ENCODE measurements around the gene ROR2. TPM values are rescaled to one million over a fixed set of nuclear protein-coding genes. Genes with fewer than 3 reads are reported as not detected.
"Not testable (repeated sequence)": the region's sequence is repeated elsewhere in the genome, so short reads cannot be mapped to it uniquely, and the experiment has no call there.

ROR2 gene
- total RNA-seq, 1 experiment from 2014 or later, result not detected

GRCh38 chr9:91625331-91625730 is 324.7 kb downstream of the ROR2 start:
- Mint-ChIP-seq H3K27ac (ENCODE audit: unreplicated experiment) (no peak overlapping the region), H3K9me3 (ENCODE audit: low read depth, unreplicated experiment) (peaks cover 8% of the 10 kb centered on the region), H3K4me1 (ENCODE audit: low read depth, unreplicated experiment) (no peaks in the 10 kb centered on the region), H3K4me3 (ENCODE audit: low read depth, unreplicated experiment) (no peak overlapping the region), H3K27me3 (ENCODE audit: unreplicated experiment) (peaks cover 13% of the 10 kb centered on the region), H3K36me3 (ENCODE audit: insufficient read depth, unreplicated experiment) (no peaks in the 10 kb centered on the region)
- TF ChIP-seq, protein P1, sequence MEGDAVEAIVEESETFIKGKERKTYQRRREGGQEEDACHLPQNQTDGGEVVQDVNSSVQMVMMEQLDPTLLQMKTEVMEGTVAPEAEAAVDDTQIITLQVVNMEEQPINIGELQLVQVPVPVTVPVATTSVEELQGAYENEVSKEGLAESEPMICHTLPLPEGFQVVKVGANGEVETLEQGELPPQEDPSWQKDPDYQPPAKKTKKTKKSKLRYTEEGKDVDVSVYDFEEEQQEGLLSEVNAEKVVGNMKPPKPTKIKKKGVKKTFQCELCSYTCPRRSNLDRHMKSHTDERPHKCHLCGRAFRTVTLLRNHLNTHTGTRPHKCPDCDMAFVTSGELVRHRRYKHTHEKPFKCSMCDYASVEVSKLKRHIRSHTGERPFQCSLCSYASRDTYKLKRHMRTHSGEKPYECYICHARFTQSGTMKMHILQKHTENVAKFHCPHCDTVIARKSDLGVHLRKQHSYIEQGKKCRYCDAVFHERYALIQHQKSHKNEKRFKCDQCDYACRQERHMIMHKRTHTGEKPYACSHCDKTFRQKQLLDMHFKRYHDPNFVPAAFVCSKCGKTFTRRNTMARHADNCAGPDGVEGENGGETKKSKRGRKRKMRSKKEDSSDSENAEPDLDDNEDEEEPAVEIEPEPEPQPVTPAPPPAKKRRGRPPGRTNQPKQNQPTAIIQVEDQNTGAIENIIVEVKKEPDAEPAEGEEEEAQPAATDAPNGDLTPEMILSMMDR (IDR thresholded peaks at IDR 0.05; ENCODE audit: unreplicated experiment), result no peak
- CTCF ChIA-PET, result interaction anchor here (0.6 kb wide), 1 partner anchor 169 kb away, joined by 5 read pairs; no protein-coding TSS in a partner anchor
- intact Hi-C loops (cut with micrococcal nuclease; ENCODE audit: unreplicated experiment), result no loop called here
- BruUV-seq (replicated peaks), result no TSS peak
- no peak for DNase-seq

DNA sequence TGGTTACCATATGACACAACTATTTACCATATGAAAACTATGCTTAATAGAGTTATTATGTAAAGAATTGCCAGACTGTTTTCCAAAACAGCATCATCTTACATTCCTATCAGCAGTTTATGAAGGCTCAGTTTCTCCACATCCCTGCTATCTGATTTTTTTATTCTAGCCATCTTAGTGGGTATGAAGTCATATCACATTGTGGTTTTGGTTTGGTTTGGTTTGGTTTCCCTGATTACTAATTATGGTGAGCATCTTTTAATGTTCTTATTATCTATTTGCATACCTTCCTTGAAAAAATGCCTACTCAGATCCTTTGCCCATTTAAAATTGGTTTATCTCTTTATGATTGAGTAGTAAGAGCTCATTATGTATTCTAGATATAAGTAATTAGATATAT is 327.0 kb downstream of the ROR2 start:
- H3K4me1 Mint-ChIP-seq (ENCODE audit: low read depth, unreplicated experiment), result no peaks in the 10 kb centered on the region
- H3K9me3 Mint-ChIP-seq (ENCODE audit: low read depth, unreplicated experiment), result peaks cover under 1% of the 10 kb centered on the region
- H3K27ac Mint-ChIP-seq (ENCODE audit: unreplicated experiment), result no peak overlapping the region
- BruUV-seq (replicated peaks), result no TSS peak
- no peaks in the 10 kb centered on the region for H3K36me3 Mint-ChIP-seq (ENCODE audit: insufficient read depth, unreplicated experiment)
- DNase-seq, result no peak
- no peak overlapping the region for H3K4me3 Mint-ChIP-seq (ENCODE audit: low read depth, unreplicated experiment)
- intact Hi-C loops (cut with micrococcal nuclease; ENCODE audit: unreplicated experiment), result no loop called here
- TF ChIP-seq, protein P1 (IDR thresholded peaks at IDR 0.05; ENCODE audit: unreplicated experiment), result no peak
- CTCF ChIA-PET, result no interaction called here
- peaks cover 13% of the 10 kb centered on the region for H3K27me3 Mint-ChIP-seq (ENCODE audit: unreplicated experiment)

- peaks cover 13% of the 10 kb centered on the region for H3K27me3 Mint-ChIP-seq (ENCODE audit: unreplicated experiment)
- H3K4me3 Mint-ChIP-seq (ENCODE audit: low read depth, unreplicated experiment); H3K9me3 Mint-ChIP-seq (ENCODE audit: low read depth, unreplicated experiment); DNase-seq; H3K4me1 Mint-ChIP-seq (ENCODE audit: low read depth, unreplicated experiment); H3K27ac Mint-ChIP-seq (ENCODE audit: unreplicated experiment); BruUV-seq (replicated peaks); H3K36me3 Mint-ChIP-seq (ENCODE audit: insufficient read depth, unreplicated experiment); intact Hi-C loops (cut with micrococcal nuclease; ENCODE audit: unreplicated experiment); CTCF ChIA-PET: not testable (repeated sequence)
Measured at GRCh38 chr9:91622121-91622520, 327.9 kb downstream of the ROR2 start.

GRCh38 chr9:91614044-91614443 is 336.0 kb downstream of the ROR2 start:
- H3K4me1 Mint-ChIP-seq (ENCODE audit: low read depth, unreplicated experiment); intact Hi-C loops (cut with micrococcal nuclease; ENCODE audit: unreplicated experiment); BruUV-seq (replicated peaks); H3K27ac Mint-ChIP-seq (ENCODE audit: unreplicated experiment); DNase-seq; CTCF ChIA-PET; H3K27me3 Mint-ChIP-seq (ENCODE audit: unreplicated experiment); H3K4me3 Mint-ChIP-seq (ENCODE audit: low read depth, unreplicated experiment); H3K9me3 Mint-ChIP-seq (ENCODE audit: low read depth, unreplicated experiment); H3K36me3 Mint-ChIP-seq (ENCODE audit: insufficient read depth, unreplicated experiment): not testable (repeated sequence)

DNA sequence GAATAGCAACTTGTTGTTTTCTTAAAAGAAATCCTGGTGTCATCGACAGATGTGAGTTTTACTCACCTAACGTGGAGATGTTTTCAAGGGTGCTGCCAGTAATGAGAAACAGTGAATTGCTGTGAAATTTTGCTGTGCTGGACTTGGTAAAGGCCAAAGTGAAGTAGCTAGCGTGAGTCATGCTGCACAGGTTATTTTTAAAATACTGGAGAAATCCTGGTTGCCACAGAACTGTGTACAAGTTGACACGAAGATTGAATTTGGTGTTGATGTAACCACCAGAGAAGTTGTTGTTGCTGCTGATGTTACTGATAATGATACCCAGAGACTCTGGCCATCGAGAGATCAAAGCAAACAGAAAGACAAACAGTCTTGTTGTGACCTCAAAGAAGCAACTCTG is 338.4 kb downstream of the ROR2 start:
- TF ChIP-seq, protein P1 (IDR thresholded peaks at IDR 0.05; ENCODE audit: unreplicated experiment), result no peak
- Mint-ChIP-seq H3K4me1 (ENCODE audit: low read depth, unreplicated experiment) (no peaks in the 10 kb centered on the region), H3K27me3 (ENCODE audit: unreplicated experiment) (no peaks in the 10 kb centered on the region), H3K36me3 (ENCODE audit: insufficient read depth, unreplicated experiment) (no peaks in the 10 kb centered on the region), H3K9me3 (ENCODE audit: low read depth, unreplicated experiment) (no peaks in the 10 kb centered on the region), H3K27ac (ENCODE audit: unreplicated experiment) (no peak overlapping the region), H3K4me3 (ENCODE audit: low read depth, unreplicated experiment) (no peak overlapping the region)
- DNase-seq, result no peak
- intact Hi-C loops (cut with micrococcal nuclease; ENCODE audit: unreplicated experiment), result no loop called here
- BruUV-seq (replicated peaks), result no TSS peak
- CTCF ChIA-PET, result no interaction called here
